Smooth muscle cell (in vitro differentiated cells): ENCODE data around the gene HYOU1. TPM values are rescaled to one million over a fixed set of nuclear protein-coding genes. Genes with fewer than 3 reads are reported as not detected.

ENCODE experiments used
- DNase-seq: peaks from one replicate; lab custom pipeline; 2025; ENCODE audit not compliant: unreplicated experiment; lab: John Stamatoyannopoulos, UW
- H2AFZ ChIP-seq: fragments of 200-600 bp; sonication (generic); 2 replicates; pipeline ENCODE4 v1.6.0; 2016; ENCODE audit warnings: antibody characterized with exemption, low read depth, mild to moderate bottlenecking
- H3F3A ChIP-seq: fragments of 200-600 bp; sonication (generic); 2 replicates; pipeline ENCODE4 v1.6.0; 2017; ENCODE audit warnings: antibody characterized with exemption, low read depth
- H3K27ac ChIP-seq: fragments of 200-600 bp; sonication (generic); 2 replicates; pipeline ENCODE4 v1.5.1; 2016; ENCODE audit warnings: low read depth, mild to moderate bottlenecking
- H3K27me3 ChIP-seq: fragments of 200-600 bp; sonication (generic); 2 replicates; pipeline ENCODE4 v1.6.1; 2016; ENCODE audit warnings: low read depth, mild to moderate bottlenecking
- H3K36me3 ChIP-seq: fragments of 200-600 bp; sonication (generic); 2 replicates; pipeline ENCODE4 v1.5.1; 2016; ENCODE audit warnings: low read depth
- H3K4me1 ChIP-seq: fragments of 200-600 bp; sonication (generic); 2 replicates; pipeline ENCODE4 v1.5.1; 2016; ENCODE audit warnings: low read depth
- H3K4me2 ChIP-seq: fragments of 200-600 bp; sonication (generic); 2 replicates; pipeline ENCODE4 v1.6.0; 2016; ENCODE audit warnings: mild to moderate bottlenecking
- H3K4me3 ChIP-seq: fragments of 200-600 bp; sonication (generic); 2 replicates; pipeline ENCODE4 v1.5.1; 2016; ENCODE audit warnings: mild to moderate bottlenecking
- H3K79me2 ChIP-seq: fragments of 200-600 bp; sonication (generic); 2 replicates; pipeline ENCODE4 v1.6.0; 2016; ENCODE audit warnings: low read depth, mild to moderate bottlenecking
- H3K9ac ChIP-seq: fragments of 200-600 bp; sonication (generic); 2 replicates; pipeline ENCODE4 v1.6.0; 2016; ENCODE audit warnings: low read depth
- H3K9me3 ChIP-seq: fragments of 200-600 bp; sonication (generic); replicated peaks from 2 replicates; pipeline ENCODE4 v1.5.1; 2016; ENCODE audit warnings: low read depth
- H4K20me1 ChIP-seq: fragments of 200-600 bp; sonication (generic); 2 replicates; pipeline ENCODE4 v1.6.0; 2016; ENCODE audit warnings: low read depth
- WGBS: methylation state at CpG from one replicate; pipeline ENCODE4 v1.1.7; 2016; ENCODE audit warnings: low lambda C conversion rate; 5-methylcytosine and 5-hydroxymethylcytosine counted together
- polyA plus RNA-seq: library from polyadenylated mRNA; unstranded; fragments of >200 nt; fragmentation: Nextera tagmentation; extraction: Ambion mirVana; gene quantifications from 2 replicates; pipeline ENCODE4 v1.2.1, GENCODE V29; 2016
- total RNA-seq: library from RNA; depleted of rRNA; stranded (reverse); fragments of >200 nt; gene quantifications from 2 replicates; pipeline ENCODE4 v1.2.3, GENCODE V29; 2014
- TF ChIP-seq, protein P1 (sequence below): fragments of 200-600 bp; sonication (generic); IDR thresholded peaks from 2 replicates; pipeline ENCODE4 v1.5.1; 2017; ENCODE audit warnings: borderline replicate concordance, mild to moderate bottlenecking, antibody characterized with exemption; ENCODE audit not compliant: insufficient read depth, poor library complexity, severe bottlenecking

The HYOU1 gene
- total and polyA plus RNA-seq, 2 experiments from 2014 or later = 90.4 to 98.1 TPM

DNA sequence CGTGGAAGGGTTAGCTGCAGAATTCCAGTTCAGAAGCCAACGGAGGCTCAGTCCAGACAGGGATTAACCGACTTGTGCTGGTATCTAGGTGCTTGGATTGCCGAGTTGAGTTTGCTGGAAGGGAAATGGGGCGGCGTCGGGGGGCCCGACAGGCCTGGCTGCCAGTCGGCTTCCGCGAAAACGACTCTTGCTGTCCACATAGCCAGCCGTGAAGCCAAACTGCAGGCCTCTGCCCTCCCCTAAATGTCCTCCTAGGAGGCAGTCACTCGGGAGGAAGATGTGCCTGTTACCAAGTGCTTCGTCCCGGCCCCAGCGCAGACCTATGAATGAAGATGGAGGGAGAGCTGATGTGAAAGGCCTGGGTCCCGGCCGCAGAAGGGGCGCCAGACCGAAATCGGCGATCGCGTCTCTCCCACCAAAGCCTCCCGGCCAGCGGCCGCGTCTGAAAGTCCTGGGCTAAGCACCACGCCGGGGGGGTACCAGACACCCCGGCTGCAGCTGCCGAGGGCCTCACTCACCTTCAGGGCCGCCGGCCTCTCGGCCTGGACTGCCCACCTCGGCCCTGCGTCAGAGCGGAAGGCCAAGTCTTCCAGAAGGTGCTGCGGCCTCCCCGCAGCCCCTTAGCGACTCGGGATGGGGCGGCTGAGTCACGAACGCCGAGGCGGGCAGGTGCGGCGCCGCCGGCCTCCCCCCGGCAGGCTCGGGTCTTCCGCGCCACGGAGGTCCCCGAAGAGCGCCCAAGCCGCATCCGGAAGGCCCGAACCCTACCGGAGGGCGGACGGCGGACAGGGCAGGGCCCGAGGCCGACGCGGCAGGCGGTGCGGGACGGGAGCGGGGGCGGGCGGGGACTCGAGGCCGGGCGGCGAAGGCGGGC lies 37.2 kb upstream of the HYOU1 start:
- no peak overlapping the region for H2AFZ ChIP-seq
- peak overlapping the region; percentile 69 for H3K27ac ChIP-seq
- H3K9me3 ChIP-seq = no peaks in the 10 kb centered on the region
- TF ChIP-seq, protein P1, sequence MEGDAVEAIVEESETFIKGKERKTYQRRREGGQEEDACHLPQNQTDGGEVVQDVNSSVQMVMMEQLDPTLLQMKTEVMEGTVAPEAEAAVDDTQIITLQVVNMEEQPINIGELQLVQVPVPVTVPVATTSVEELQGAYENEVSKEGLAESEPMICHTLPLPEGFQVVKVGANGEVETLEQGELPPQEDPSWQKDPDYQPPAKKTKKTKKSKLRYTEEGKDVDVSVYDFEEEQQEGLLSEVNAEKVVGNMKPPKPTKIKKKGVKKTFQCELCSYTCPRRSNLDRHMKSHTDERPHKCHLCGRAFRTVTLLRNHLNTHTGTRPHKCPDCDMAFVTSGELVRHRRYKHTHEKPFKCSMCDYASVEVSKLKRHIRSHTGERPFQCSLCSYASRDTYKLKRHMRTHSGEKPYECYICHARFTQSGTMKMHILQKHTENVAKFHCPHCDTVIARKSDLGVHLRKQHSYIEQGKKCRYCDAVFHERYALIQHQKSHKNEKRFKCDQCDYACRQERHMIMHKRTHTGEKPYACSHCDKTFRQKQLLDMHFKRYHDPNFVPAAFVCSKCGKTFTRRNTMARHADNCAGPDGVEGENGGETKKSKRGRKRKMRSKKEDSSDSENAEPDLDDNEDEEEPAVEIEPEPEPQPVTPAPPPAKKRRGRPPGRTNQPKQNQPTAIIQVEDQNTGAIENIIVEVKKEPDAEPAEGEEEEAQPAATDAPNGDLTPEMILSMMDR = no peak
- H3K27me3 ChIP-seq = no peaks in the 10 kb centered on the region
- H3K36me3 ChIP-seq = no peaks in the 10 kb centered on the region
- DNase-seq = no peak
- H3K9ac ChIP-seq = peak overlapping the region; percentile 59
- H3F3A ChIP-seq = peaks cover 14% of the 10 kb centered on the region
- peaks cover 35% of the 10 kb centered on the region for H3K79me2 ChIP-seq
- H3K4me2 ChIP-seq = peak overlapping the region; percentile 92
- peak overlapping the region; percentile 70 for H3K4me3 ChIP-seq
- peaks cover 5% of the 10 kb centered on the region for H3K4me1 ChIP-seq
- H4K20me1 ChIP-seq = peaks cover 14% of the 10 kb centered on the region
- 2% methylated on average over 74 of the region's 81 CpGs for WGBS

DNA sequence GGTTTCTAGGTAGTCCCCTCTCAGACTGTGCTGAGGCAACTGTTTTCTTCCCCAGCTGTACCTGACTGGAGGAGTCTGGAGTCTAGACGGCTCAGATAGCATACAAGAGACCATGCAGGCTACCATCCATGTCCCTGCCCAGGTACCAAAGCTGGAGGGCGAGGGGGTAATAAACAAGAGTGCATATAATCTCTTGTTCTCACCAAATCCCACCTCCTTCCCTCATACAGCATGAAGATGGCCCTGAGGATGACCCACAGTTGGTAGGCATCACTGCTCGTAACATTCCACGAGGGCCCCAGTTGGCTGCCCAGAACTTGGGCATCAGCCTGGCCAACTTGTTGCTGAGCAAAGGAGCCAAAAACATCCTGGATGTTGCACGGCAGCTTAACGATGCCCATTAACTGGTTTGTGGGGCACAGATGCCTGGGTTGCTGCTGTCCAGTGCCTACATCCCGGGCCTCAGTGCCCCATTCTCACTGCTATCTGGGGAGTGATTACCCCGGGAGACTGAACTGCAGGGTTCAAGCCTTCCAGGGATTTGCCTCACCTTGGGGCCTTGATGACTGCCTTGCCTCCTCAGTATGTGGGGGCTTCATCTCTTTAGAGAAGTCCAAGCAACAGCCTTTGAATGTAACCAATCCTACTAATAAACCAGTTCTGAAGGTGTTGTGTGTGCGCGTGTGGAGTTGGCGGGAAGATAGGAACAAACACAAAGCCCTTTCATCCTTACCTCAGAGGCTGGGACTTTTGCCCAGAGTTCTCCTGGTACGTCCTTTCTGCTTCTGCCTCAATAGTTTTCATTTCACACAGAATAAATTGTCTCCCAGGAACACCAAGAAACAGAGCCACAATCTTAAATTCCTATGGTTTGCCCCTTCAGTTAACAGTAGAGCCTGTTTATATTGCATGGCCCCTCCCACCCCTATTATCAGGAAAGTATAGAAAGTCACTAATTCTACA lies 36.2 kb upstream of the HYOU1 start:
- Histone ChIP-seq H3K27ac (peak overlapping the region; percentile 69), H3K9me3 (no peaks in the 10 kb centered on the region), H2AFZ (no peak overlapping the region), H3K79me2 (peaks cover 35% of the 10 kb centered on the region), H3K36me3 (no peaks in the 10 kb centered on the region), H3K4me2 (peak overlapping the region; percentile 92), H4K20me1 (peaks cover 14% of the 10 kb centered on the region), H3K9ac (peak overlapping the region; percentile 59), H3K4me3 (peak overlapping the region; percentile 70), H3K4me1 (peaks cover 5% of the 10 kb centered on the region), H3F3A (peaks cover 14% of the 10 kb centered on the region), H3K27me3 (no peaks in the 10 kb centered on the region)
- WGBS = 60% methylated on average over 12 of the region's 12 CpGs
- no peak for DNase-seq
- TF ChIP-seq, protein P1 = no peak

DNA sequence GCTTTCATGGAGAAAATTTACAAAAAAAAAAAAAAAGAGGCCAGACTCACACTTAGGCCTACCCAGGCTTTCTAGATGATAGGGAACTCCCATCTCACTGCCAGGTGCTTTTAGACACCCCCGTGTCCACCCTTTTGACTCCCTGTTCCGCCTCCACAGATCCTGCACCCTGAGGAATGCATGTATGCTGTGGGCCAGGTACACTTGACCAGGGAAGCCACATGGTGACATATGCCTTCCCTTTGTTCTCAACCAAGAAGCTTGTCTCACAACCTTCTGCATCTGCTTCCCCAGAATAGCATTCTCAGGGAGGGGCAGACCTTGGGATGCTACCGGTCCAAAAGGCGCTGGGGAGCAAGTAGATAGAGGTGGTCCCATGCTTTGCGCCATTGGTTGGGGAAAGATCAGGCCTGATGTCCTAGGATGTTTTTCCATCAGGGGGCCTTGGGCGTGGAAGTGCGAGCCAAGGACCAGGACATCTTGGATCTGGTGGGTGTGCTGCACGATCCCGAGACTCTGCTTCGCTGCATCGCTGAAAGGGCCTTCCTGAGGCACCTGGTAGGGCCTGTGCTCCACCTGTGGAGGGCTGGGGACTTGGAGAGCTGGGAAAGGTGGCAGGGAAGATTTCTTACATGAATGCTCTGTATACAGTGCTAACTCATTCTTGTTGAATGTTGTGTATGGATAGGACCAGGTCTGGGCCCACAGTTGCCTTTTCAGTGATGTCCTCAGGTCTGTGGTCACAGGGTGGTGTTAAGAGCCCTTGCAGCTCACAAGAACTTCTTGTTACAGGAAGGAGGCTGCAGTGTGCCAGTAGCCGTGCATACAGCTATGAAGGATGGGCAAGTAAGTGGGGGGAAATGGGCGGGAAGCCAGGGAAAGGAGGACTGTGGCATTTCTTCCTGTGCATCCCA lies 35.2 kb upstream of the HYOU1 start:
- Histone ChIP-seq H3K9ac (no peak overlapping the region), H3F3A (peaks cover 14% of the 10 kb centered on the region), H3K27ac (no peak overlapping the region), H2AFZ (no peak overlapping the region), H3K9me3 (no peaks in the 10 kb centered on the region), H3K79me2 (peaks cover 36% of the 10 kb centered on the region), H3K36me3 (no peaks in the 10 kb centered on the region), H4K20me1 (peaks cover 14% of the 10 kb centered on the region), H3K27me3 (no peaks in the 10 kb centered on the region), H3K4me2 (peak overlapping the region; percentile 92), H3K4me3 (no peak overlapping the region), H3K4me1 (peaks cover 5% of the 10 kb centered on the region)
- no peak for DNase-seq
- TF ChIP-seq, protein P1 = no peak
- WGBS = 90% methylated on average over 13 of the region's 13 CpGs
